Adrenal gland (tissue), 12 donors: Measurements from ENCODE around the gene CARS1. TPM values are rescaled to one million over a fixed set of nuclear protein-coding genes. Genes with fewer than 3 reads are reported as not detected.

Experiments used
- DNase-seq, 7 donors: peaks; one replicate each; pipeline ENCODE4 v3.0.0-alpha.2; 2019 to 2020
- H3K27ac ChIP-seq, 5 donors: fragments of 200-600 bp; sonication (generic) in 4 of 5; 1 replicate in 3 of 5; 2 replicates in 2 of 5; pipeline versions ENCODE4 v1.5.1 to v1.8.0; 2016 to 2020; ENCODE audit warnings: mild to moderate bottlenecking in 1 of 5
- H3K27me3 ChIP-seq: fragments of 200-600 bp; 2 replicates; pipeline ENCODE4 v1.8.0; 2021
- H3K36me3 ChIP-seq, 2 donors: fragments of 200-600 bp; replicated peaks in 1 of 2; 1 replicate in 1 of 2; 2 replicates in 1 of 2; pipeline versions ENCODE4 v1.5.1 to v1.8.0; 2018 to 2022
- H3K4me1 ChIP-seq, 2 donors: fragments of 200-600 bp; replicated peaks in 1 of 2; 1 replicate in 1 of 2; 2 replicates in 1 of 2; pipeline versions ENCODE4 v1.5.1 to v1.8.0; 2018 to 2021
- H3K4me3 ChIP-seq, 4 donors: fragments of 200-600 bp; sonication (generic) in 3 of 4; one replicate each; pipeline ENCODE4 v1.5.1; 2016 to 2018
- H3K9me3 ChIP-seq, 3 donors: fragments of 200-600 bp; sonication (generic) in 1 of 3; replicated peaks in 1 of 3; 1 replicate in 2 of 3; 2 replicates in 1 of 3; pipeline versions ENCODE4 v1.5.1 to v1.8.0; 2016 to 2021
- CTCF ChIP-seq, 6 experiments: fragments of 450-650 bp in 4 of 6; fragments of 200-600 bp in 2 of 6; sonication (generic) in 1 of 6; IDR thresholded peaks; 1 replicate in 5 of 6; 2 replicates in 1 of 6; pipeline versions ENCODE4 v1.5.1 to v1.8.0; 2016 to 2021; ENCODE audit warnings: antibody characterized with exemption in 6 of 6, mild to moderate bottlenecking in 2 of 6, moderate library complexity in 1 of 6
- POLR2A ChIP-seq, 2 donors: fragments of 450-650 bp; IDR thresholded peaks; one replicate each; pipeline ENCODE4 v1.6.1; 2017; ENCODE audit warnings: antibody characterized with exemption in 2 of 2, mild to moderate bottlenecking in 2 of 2, moderate library complexity in 1 of 2
- WGBS, 4 donors: extraction: QIAGEN DNeasy Blood & Tissue Kit in 2 of 4; methylation state at CpG; one replicate each; pipeline versions ENCODE4 v1.1.5 to v1.1.7; 2013 to 2017; 5-methylcytosine and 5-hydroxymethylcytosine counted together
- intact Hi-C, 2 donors: fragments of 100-400 bp; cut with DNase I; formaldehyde crosslinking; loops; one replicate each; pipeline versions ENCODE4 v1.14.1 to v1.15.0; 2022 to 2023
- polyA plus RNA-seq, 3 donors: library from polyadenylated mRNA; stranded (reverse); fragments of 200-250 nt in 2 of 3; fragments of 350-450 nt in 1 of 3; fragmentation: Illumina TruSeq in 1 of 3; extraction: RNeasy Lipid Tissue Mini Kit (QIAGEN cat#74804) in 1 of 3; gene quantifications; one replicate each; pipeline ENCODE4 v1.2.3, GENCODE V29; 2013 to 2014
- total RNA-seq, 9 donors: library from RNA; depleted of rRNA in 4 of 9; stranded (reverse); fragments of >200 nt in 4 of 9; fragments of 120-200 nt in 1 of 9; fragmentation: NEBNext Ultra II Directional in 1 of 9; extraction: Animal tissue kit (Norgen Biotek cat#: 25700) in 1 of 9; gene quantifications; one replicate each; pipeline versions ENCODE4 v1.1.0 to v1.2.4, GENCODE V29; 2013 to 2023
- donor health status: healthy with polysubstance abuse.
- donor health status: Bipolar disorder and iron deficiency.
- donor health status: DM: yes; HTN: yes; CAD: no.
- donor health status: DM: no; HTN: no; CAD: no.
- donor health status: DM: no; HTN: no; CAD: no.
- donor health status: DM: yes; HTN: yes; CAD: no.

CARS1 gene
- total and polyA plus RNA-seq, 12 donors = 17.2 to 46.7 (median 31.5) TPM

- no peaks in the 10 kb centered on the region for H3K9me3 ChIP-seq
- H3K27ac ChIP-seq = no peak overlapping the region
- no peak overlapping the region for H3K4me3 ChIP-seq
- peak in 1 of 7 donors; percentile 45 for DNase-seq
- 82 to 86% (median 85%) methylated on average over 4 of the region's 4 CpGs for WGBS, 4 donors
- no peak for TF ChIP-seq POLR2A (IDR thresholded peaks at IDR 0.05)
- TF ChIP-seq CTCF (IDR thresholded peaks at IDR 0.05) = no peak
- H3K4me1 ChIP-seq = peaks cover 6 to 24% of the 10 kb centered on the region in 2 donors
- intact Hi-C loops = no loop called here
- H3K36me3 ChIP-seq = no peaks in the 10 kb centered on the region
- no peaks in the 10 kb centered on the region for H3K27me3 ChIP-seq
Measured at GRCh38 chr11:2994336-2994730, 62.9 kb downstream of the CARS1 start.

GRCh38 chr11:2992997-2993325 lies 64.3 kb downstream of the CARS1 start:
- no peaks in the 10 kb centered on the region for H3K27me3 ChIP-seq
- 39 to 48% (median 41%) methylated on average over 6 to 7 of the region's 7 CpGs for WGBS, 4 donors
- H3K36me3 ChIP-seq = no peaks in the 10 kb centered on the region
- H3K9me3 ChIP-seq = no peaks in the 10 kb centered on the region
- intact Hi-C loops = no loop called here
- peaks cover 12 to 37% of the 10 kb centered on the region in 2 donors for H3K4me1 ChIP-seq
- TF ChIP-seq CTCF (IDR thresholded peaks at IDR 0.05) (no peak), POLR2A (IDR thresholded peaks at IDR 0.05) (no peak)
- peak overlapping the region in 2 of 4 donors; percentile 72 to 96 for H3K4me3 ChIP-seq
- DNase-seq = no peak
- H3K27ac ChIP-seq = no peak overlapping the region

GRCh38 chr11:2992234-2992996 lies 64.8 kb downstream of the CARS1 start, which contains the start of gene NAP1L4:
Gene NAP1L4 (minus strand): TSS chr11:2992329. CDS start chr11:2979220, 13,109 bp downstream.
- TF ChIP-seq POLR2A (IDR thresholded peaks at IDR 0.05) (peak in 1 of 2 donors; percentile 54), CTCF (IDR thresholded peaks at IDR 0.05) (no peak)
- Histone ChIP-seq H3K27ac (peak within 1 kb of the TSS; percentile 66 to 99 (median 92)), H3K4me3 (peak within 1 kb of the TSS; percentile 69 to 96 (median 84)), H3K36me3 (no peaks in the 10 kb centered on the region), H3K9me3 (no peaks in the 10 kb centered on the region), H3K4me1 (peaks cover 16 to 43% of the 10 kb centered on the region in 2 donors), H3K27me3 (no peaks in the 10 kb centered on the region)
- peak; percentile 95 to 98 (median 97) for DNase-seq
- intact Hi-C loops = no loop called here
- WGBS, 4 donors = 0 to 1% (median 0%) methylated on average over 27 to 77 of the region's 77 CpGs

- Histone ChIP-seq H3K36me3 (no peaks in the 10 kb centered on the region), H3K9me3 (no peaks in the 10 kb centered on the region), H3K27ac (peak overlapping the region; percentile 66 to 99 (median 92)), H3K4me3 (peak overlapping the region; percentile 21 to 96 (median 82)), H3K27me3 (no peaks in the 10 kb centered on the region), H3K4me1 (peaks cover 16 to 47% of the 10 kb centered on the region in 2 donors)
- peak in 6 of 7 donors; percentile 54 to 62 (median 60) for DNase-seq
- TF ChIP-seq POLR2A (IDR thresholded peaks at IDR 0.05) (peak; percentile 21 to 44), CTCF (IDR thresholded peaks at IDR 0.05) (peak in 1 of 6 experiments; percentile 7)
- WGBS, 4 donors = 0 to 1% (median 0%) methylated on average over 14 to 79 of the region's 79 CpGs
- intact Hi-C loops = no loop called here
Measured at GRCh38 chr11:2991452-2992233, 65.6 kb downstream of the CARS1 start.
